Measurements from ENCODE around the gene KRTAP5-9.
"Not testable (repeated sequence)": the region's sequence is repeated elsewhere in the genome, so short reads cannot be mapped to it uniquely, and the experiment has no call there.

The KRTAP5-9 gene

DNA sequence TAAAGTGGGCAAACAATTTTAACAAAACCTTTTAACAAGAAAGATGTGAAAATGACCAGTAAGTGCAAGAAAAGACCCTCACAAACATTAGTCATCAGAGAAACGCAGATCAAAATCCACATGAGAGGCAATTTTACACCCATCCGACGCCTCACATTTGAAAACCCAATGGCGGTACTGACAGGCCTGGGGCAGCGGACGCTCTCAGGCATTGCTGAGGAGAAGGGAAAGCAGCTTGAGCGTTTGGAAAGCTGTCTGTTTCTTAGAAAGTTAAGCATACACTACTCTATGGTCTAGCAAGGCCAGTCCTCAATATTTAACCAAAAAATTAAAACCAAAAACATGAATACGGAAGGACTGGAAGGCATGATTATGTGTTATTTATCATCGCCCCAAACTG, 12.4 kb upstream of the KRTAP5-9 start:
- H3K4me2 ChIP-seq (ENCODE audit: low read length), result no peak overlapping the region
- H3K9me2 ChIP-seq (replicated peaks; ENCODE audit: control insufficient read depth, low read length), result no peaks in the 10 kb centered on the region
- no peaks in the 10 kb centered on the region for H3K36me3 ChIP-seq (ENCODE audit: control insufficient read depth, low read length)
- H3K9me3 ChIP-seq (ENCODE audit: control insufficient read depth, insufficient read depth, low read length), result peaks cover 3% of the 10 kb centered on the region
- H3F3A ChIP-seq (ENCODE audit: control insufficient read depth, insufficient read depth), result no peaks in the 10 kb centered on the region
- H3K27ac ChIP-seq (ENCODE audit: low read depth, low read length), result no peak overlapping the region
- H3K4me3 ChIP-seq (ENCODE audit: low read length), result no peak overlapping the region
- H3K27me3 ChIP-seq (ENCODE audit: control insufficient read depth, low read length), result peaks cover 4% of the 10 kb centered on the region
- TF ChIP-seq, protein P1, sequence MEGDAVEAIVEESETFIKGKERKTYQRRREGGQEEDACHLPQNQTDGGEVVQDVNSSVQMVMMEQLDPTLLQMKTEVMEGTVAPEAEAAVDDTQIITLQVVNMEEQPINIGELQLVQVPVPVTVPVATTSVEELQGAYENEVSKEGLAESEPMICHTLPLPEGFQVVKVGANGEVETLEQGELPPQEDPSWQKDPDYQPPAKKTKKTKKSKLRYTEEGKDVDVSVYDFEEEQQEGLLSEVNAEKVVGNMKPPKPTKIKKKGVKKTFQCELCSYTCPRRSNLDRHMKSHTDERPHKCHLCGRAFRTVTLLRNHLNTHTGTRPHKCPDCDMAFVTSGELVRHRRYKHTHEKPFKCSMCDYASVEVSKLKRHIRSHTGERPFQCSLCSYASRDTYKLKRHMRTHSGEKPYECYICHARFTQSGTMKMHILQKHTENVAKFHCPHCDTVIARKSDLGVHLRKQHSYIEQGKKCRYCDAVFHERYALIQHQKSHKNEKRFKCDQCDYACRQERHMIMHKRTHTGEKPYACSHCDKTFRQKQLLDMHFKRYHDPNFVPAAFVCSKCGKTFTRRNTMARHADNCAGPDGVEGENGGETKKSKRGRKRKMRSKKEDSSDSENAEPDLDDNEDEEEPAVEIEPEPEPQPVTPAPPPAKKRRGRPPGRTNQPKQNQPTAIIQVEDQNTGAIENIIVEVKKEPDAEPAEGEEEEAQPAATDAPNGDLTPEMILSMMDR (IDR thresholded peaks at IDR 0.05; ENCODE audit: low read depth, low read length, poor library complexity, severe bottlenecking), result no peak
- TF ChIP-seq EZH2phosphoT487 (IDR thresholded peaks at IDR 0.05; ENCODE audit: borderline replicate concordance, low read length), result no peak
- H4K20me1 ChIP-seq (ENCODE audit: control insufficient read depth, insufficient read depth, low read depth, low read length), result no peaks in the 10 kb centered on the region
- H3K79me2 ChIP-seq (ENCODE audit: control insufficient read depth, low read length), result no peaks in the 10 kb centered on the region
- no peaks in the 10 kb centered on the region for H3K4me1 ChIP-seq (ENCODE audit: control insufficient read depth, low read length)

DNA sequence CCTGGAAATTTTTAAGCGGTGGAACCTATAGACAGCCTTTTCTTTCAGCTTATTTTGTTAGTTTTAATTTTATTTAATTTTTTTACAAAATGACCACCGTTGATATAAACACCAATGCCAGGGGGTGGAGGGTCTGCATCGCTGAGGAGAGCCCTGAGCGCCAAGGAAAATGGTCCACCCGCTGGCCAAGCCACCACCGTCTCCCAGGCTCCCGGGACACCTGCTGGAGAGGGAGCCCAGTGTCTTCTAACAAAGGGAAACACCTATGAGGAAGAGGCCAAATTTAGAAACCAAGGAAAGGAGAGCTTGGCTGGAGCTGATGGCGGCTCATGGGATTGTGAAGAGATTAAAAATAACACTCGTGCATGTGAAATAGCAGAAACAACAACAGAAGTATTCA, 10.7 kb upstream of the KRTAP5-9 start:
- no peaks in the 10 kb centered on the region for H3K79me2 ChIP-seq (ENCODE audit: control insufficient read depth, low read length)
- no peak overlapping the region for H3K4me2 ChIP-seq (ENCODE audit: low read length)
- no peaks in the 10 kb centered on the region for H4K20me1 ChIP-seq (ENCODE audit: control insufficient read depth, insufficient read depth, low read depth, low read length)
- H3K4me1 ChIP-seq (ENCODE audit: control insufficient read depth, low read length), result no peaks in the 10 kb centered on the region
- H3F3A ChIP-seq (ENCODE audit: control insufficient read depth, insufficient read depth), result no peaks in the 10 kb centered on the region
- H3K9me2 ChIP-seq (replicated peaks; ENCODE audit: control insufficient read depth, low read length), result no peaks in the 10 kb centered on the region
- H3K9me3 ChIP-seq (ENCODE audit: control insufficient read depth, insufficient read depth, low read length), result peaks cover 3% of the 10 kb centered on the region
- no peak for TF ChIP-seq EZH2phosphoT487 (IDR thresholded peaks at IDR 0.05; ENCODE audit: borderline replicate concordance, low read length)
- TF ChIP-seq, protein P1 (IDR thresholded peaks at IDR 0.05; ENCODE audit: low read depth, low read length, poor library complexity, severe bottlenecking), result no peak
- H3K4me3 ChIP-seq (ENCODE audit: low read length), result no peak overlapping the region
- peaks cover 10% of the 10 kb centered on the region for H3K27me3 ChIP-seq (ENCODE audit: control insufficient read depth, low read length)
- no peaks in the 10 kb centered on the region for H3K36me3 ChIP-seq (ENCODE audit: control insufficient read depth, low read length)
- H3K27ac ChIP-seq (ENCODE audit: low read depth, low read length), result no peak overlapping the region

DNA sequence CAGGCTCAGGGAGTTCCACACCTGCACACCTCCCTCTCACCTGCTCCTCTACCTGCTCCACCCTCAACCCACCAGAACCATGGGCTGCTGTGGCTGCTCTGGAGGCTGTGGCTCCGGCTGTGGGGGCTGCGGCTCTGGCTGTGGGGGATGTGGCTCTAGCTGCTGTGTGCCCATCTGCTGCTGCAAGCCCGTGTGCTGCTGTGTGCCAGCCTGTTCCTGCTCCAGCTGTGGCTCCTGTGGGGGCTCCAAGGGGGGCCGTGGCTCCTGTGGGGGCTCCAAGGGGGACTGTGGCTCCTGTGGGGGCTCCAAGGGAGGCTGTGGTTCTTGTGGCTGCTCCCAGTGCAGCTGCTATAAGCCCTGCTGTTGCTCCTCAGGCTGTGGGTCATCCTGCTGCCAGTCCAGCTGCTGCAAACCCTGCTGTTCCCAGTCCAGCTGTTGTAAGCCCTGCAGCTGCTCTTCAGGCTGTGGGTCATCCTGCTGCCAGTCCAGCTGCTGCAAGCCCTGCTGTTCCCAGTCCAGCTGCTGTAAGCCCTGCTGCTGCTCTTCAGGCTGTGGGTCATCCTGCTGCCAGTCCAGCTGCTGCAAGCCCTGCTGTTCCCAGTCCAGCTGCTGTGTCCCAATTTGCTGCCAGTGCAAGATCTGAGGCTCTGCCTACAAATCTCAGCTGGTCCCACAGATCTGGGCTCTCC, 10.1 kb upstream of the KRTAP5-9 start, which contains the start of gene KRTAP5-8:
TSS of gene KRTAP5-8 (plus strand) at position 49 of the 689 bp plus-strand sequence. CDS start at position 80, 31 bp downstream.
- not testable (repeated sequence) for H3K27ac ChIP-seq (ENCODE audit: low read depth, low read length); H4K20me1 ChIP-seq (ENCODE audit: control insufficient read depth, insufficient read depth, low read depth, low read length); H3K4me2 ChIP-seq (ENCODE audit: low read length); H3K4me3 ChIP-seq (ENCODE audit: low read length); H3K9me2 ChIP-seq (replicated peaks; ENCODE audit: control insufficient read depth, low read length); H3K9me3 ChIP-seq (ENCODE audit: control insufficient read depth, insufficient read depth, low read length); H3K79me2 ChIP-seq (ENCODE audit: control insufficient read depth, low read length); H3K4me1 ChIP-seq (ENCODE audit: control insufficient read depth, low read length); H3K36me3 ChIP-seq (ENCODE audit: control insufficient read depth, low read length); H3F3A ChIP-seq (ENCODE audit: control insufficient read depth, insufficient read depth)
- peaks cover 13% of the 10 kb centered on the region for H3K27me3 ChIP-seq (ENCODE audit: control insufficient read depth, low read length)

DNA sequence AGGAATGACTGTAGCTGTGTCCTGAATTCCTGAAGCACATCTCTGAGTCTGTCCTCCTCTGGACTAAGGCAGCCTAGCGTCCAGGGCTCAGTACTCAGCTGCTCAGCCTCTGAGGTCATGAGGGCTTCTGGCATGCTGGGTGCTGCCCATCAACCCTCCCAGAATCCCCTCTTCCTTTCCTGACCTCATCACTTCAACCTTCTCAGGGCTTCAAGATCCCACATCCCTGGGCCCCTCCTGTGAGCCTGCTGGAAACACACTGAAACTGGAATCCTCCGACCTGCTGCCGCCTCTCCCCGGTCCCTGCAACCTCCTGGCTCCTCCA, 9.6 kb upstream of the KRTAP5-9 start:
- Histone ChIP-seq H3K36me3 (ENCODE audit: control insufficient read depth, low read length) (no peaks in the 10 kb centered on the region), H3K27me3 (ENCODE audit: control insufficient read depth, low read length) (peaks cover 18% of the 10 kb centered on the region)

More for the DNA sequence above, 9.6 kb upstream of the KRTAP5-9 start:
- Histone ChIP-seq H3K79me2 (ENCODE audit: control insufficient read depth, low read length) (no peaks in the 10 kb centered on the region), H3K4me2 (ENCODE audit: low read length) (no peak overlapping the region), H4K20me1 (ENCODE audit: control insufficient read depth, insufficient read depth, low read depth, low read length) (no peaks in the 10 kb centered on the region), H3K27ac (ENCODE audit: low read depth, low read length) (no peak overlapping the region), H3K4me1 (ENCODE audit: control insufficient read depth, low read length) (no peaks in the 10 kb centered on the region), H3K9me3 (ENCODE audit: control insufficient read depth, insufficient read depth, low read length) (peaks cover 3% of the 10 kb centered on the region), H3F3A (ENCODE audit: control insufficient read depth, insufficient read depth) (no peaks in the 10 kb centered on the region), H3K9me2 (replicated peaks; ENCODE audit: control insufficient read depth, low read length) (no peaks in the 10 kb centered on the region), H3K4me3 (ENCODE audit: low read length) (no peak overlapping the region)
- TF ChIP-seq, protein P1 (IDR thresholded peaks at IDR 0.05; ENCODE audit: low read depth, low read length, poor library complexity, severe bottlenecking), result no peak
- no peak for TF ChIP-seq EZH2phosphoT487 (IDR thresholded peaks at IDR 0.05; ENCODE audit: borderline replicate concordance, low read length)
